ENCODE measurements around the gene OR8G5. TPM values are rescaled to one million over a fixed set of nuclear protein-coding genes. Genes with fewer than 3 reads are reported as not detected.

The OR8G5 gene
- total RNA-seq, 1 donor from 2014 or later, result not detected

GRCh38 chr11:124276081-124276480, 19.9 kb downstream of the OR8G5 start:
- intact Hi-C loops (cut with micrococcal nuclease), result no loop called here
- Mint-ChIP-seq H3K9me3 (peaks cover 1% of the 10 kb centered on the region), H3K36me3 (ENCODE audit: low read depth) (no peaks in the 10 kb centered on the region), H3K4me1 (no peaks in the 10 kb centered on the region), H3K4me3 (no peak overlapping the region), H3K27me3 (peaks cover 3% of the 10 kb centered on the region), H3K27ac (no peak overlapping the region)
- CTCF ChIA-PET, result no interaction called here
- no peak for TF ChIP-seq CTCF (IDR thresholded peaks at IDR 0.05)
- DNase-seq, result no peak
- no peak for ATAC-seq (ENCODE audit: low read depth)
- POLR2A ChIA-PET, result no interaction called here

GRCh38 chr11:124277207-124277606, 21.0 kb downstream of the OR8G5 start:
- TF ChIP-seq CTCF (IDR thresholded peaks at IDR 0.05), result no peak
- Mint-ChIP-seq H3K27ac (no peak overlapping the region), H3K4me1 (no peaks in the 10 kb centered on the region), H3K4me3 (no peak overlapping the region), H3K27me3 (peaks cover 3% of the 10 kb centered on the region), H3K9me3 (peaks cover 6% of the 10 kb centered on the region), H3K36me3 (ENCODE audit: low read depth) (no peaks in the 10 kb centered on the region)
- ChIA-PET CTCF (no interaction called here), POLR2A (no interaction called here)
- no peak for ATAC-seq (ENCODE audit: low read depth)
- DNase-seq, result no peak
- intact Hi-C loops (cut with micrococcal nuclease), result no loop called here

- peaks cover 3% of the 10 kb centered on the region for H3K27me3 Mint-ChIP-seq
- CTCF ChIA-PET, result no interaction called here
- no peak for TF ChIP-seq CTCF (IDR thresholded peaks at IDR 0.05)
- H3K4me3 Mint-ChIP-seq, result no peak overlapping the region
- H3K27ac Mint-ChIP-seq, result no peak overlapping the region
- no peaks in the 10 kb centered on the region for H3K4me1 Mint-ChIP-seq
- no peak for DNase-seq
- ATAC-seq (ENCODE audit: low read depth), result no peak
- intact Hi-C loops (cut with micrococcal nuclease), result no loop called here
- peaks cover 6% of the 10 kb centered on the region for H3K9me3 Mint-ChIP-seq
- no peaks in the 10 kb centered on the region for H3K36me3 Mint-ChIP-seq (ENCODE audit: low read depth)
- POLR2A ChIA-PET, result no interaction called here
These were observed 21.6 kb downstream of the OR8G5 start for GRCh38 chr11:124277804-124278203.

- CTCF ChIA-PET, result no interaction called here
- Mint-ChIP-seq H3K27ac (no peak overlapping the region), H3K4me1 (no peaks in the 10 kb centered on the region), H3K27me3 (peaks cover 3% of the 10 kb centered on the region), H3K9me3 (peaks cover 7% of the 10 kb centered on the region), H3K4me3 (no peak overlapping the region), H3K36me3 (ENCODE audit: low read depth) (no peaks in the 10 kb centered on the region)
- no peak for ATAC-seq (ENCODE audit: low read depth)
- POLR2A ChIA-PET, result no interaction called here
- TF ChIP-seq CTCF (IDR thresholded peaks at IDR 0.05), result no peak
- intact Hi-C loops (cut with micrococcal nuclease), result no loop called here
- no peak for DNase-seq
These were observed 22.1 kb downstream of the OR8G5 start for GRCh38 chr11:124278261-124278660.

- Mint-ChIP-seq H3K27ac (no peak overlapping the region), H3K4me1 (peaks cover 10% of the 10 kb centered on the region), H3K9me3 (peaks cover 18% of the 10 kb centered on the region), H3K36me3 (ENCODE audit: low read depth) (no peaks in the 10 kb centered on the region), H3K4me3 (no peak overlapping the region), H3K27me3 (no peaks in the 10 kb centered on the region)
- no peak for TF ChIP-seq CTCF (IDR thresholded peaks at IDR 0.05)
- DNase-seq (no peak), ATAC-seq (ENCODE audit: low read depth) (no peak)
- CTCF ChIA-PET, result no interaction called here
- POLR2A ChIA-PET, result no interaction called here
- intact Hi-C loops (cut with micrococcal nuclease), result no loop called here
These were observed 29.6 kb downstream of the OR8G5 start for GRCh38 chr11:124285610-124286344.

Data from activated B cell treated with CpG ODN at 0.5 μM for 24 hours (primary cell).